Measurements from ENCODE around the gene GPANK1. TPM values are rescaled to one million over a fixed set of nuclear protein-coding genes. Genes with fewer than 3 reads are reported as not detected.

GPANK1 gene
- total and polyA plus RNA-seq, 9 of the 15 experiments (the other 6 are each of a cell fraction or from before 2014, with no cell fraction given): 32.2 to 111 (median 46.3) TPM

GRCh38 chr6:31620586-31621319 lies 44.0 kb downstream of the GPANK1 start, which contains the start of gene PRRC2A (continued):
- no peak for TF ChIP-seq JUNB (CRISPR knock-in tag; conservative IDR thresholded peaks at IDR 0.05)
- no peak for TF ChIP-seq RBM14 (IDR thresholded peaks at IDR 0.05; ENCODE audit: borderline replicate concordance, insufficient read depth, low read depth, low read length)
- TF ChIP-seq PHF20 (IDR thresholded peaks at IDR 0.05; ENCODE audit: partially characterized antibody): peak; percentile 83
- no peak; the same call in 1 of the 2 replicates for TF ChIP-seq TOE1 (IDR thresholded peaks at IDR 0.05; ENCODE audit: borderline replicate concordance)
- no peak for TF ChIP-seq TOE1 (CRISPR knock-in tag; IDR thresholded peaks at IDR 0.05; ENCODE audit: borderline replicate concordance, low read depth)
- no peak for TF ChIP-seq SRSF1 (IDR thresholded peaks at IDR 0.05; ENCODE audit: low read depth, low read length)
- TF ChIP-seq ZNF644 (tag; IDR thresholded peaks at IDR 0.05; ENCODE audit: low read depth): peak; percentile 29; the same call in 1 of the 2 replicates
- peak in 1 of 2 experiments; percentile 83; a peak in 2 of 4 replicates for TF ChIP-seq SIN3A (IDR thresholded peaks at IDR 0.05; ENCODE audit: borderline replicate concordance in 2 of 2, control insufficient read depth in 1 of 2, low read depth in 2 of 2, low read length in 2 of 2)
- TF ChIP-seq, protein P1, sequence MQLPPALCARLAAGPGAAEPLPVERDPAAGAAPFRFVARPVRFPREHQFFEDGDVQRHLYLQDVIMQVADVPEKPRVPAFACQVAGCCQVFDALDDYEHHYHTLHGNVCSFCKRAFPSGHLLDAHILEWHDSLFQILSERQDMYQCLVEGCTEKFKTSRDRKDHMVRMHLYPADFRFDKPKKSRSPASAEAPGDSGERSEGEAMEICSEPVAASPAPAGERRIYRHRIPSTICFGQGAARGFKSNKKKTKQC (CRISPR knock-in tag; IDR thresholded peaks at IDR 0.05): peak; percentile 93; the same call in 1 of the 2 replicates
- no peak for TF ChIP-seq NR4A1 (CRISPR knock-in tag; IDR thresholded peaks at IDR 0.05)
- TF ChIP-seq NR4A1 (tag; IDR thresholded peaks at IDR 0.05): peak; percentile 49; the same call in 1 of the 2 replicates
- TF ChIP-seq, protein P2, sequence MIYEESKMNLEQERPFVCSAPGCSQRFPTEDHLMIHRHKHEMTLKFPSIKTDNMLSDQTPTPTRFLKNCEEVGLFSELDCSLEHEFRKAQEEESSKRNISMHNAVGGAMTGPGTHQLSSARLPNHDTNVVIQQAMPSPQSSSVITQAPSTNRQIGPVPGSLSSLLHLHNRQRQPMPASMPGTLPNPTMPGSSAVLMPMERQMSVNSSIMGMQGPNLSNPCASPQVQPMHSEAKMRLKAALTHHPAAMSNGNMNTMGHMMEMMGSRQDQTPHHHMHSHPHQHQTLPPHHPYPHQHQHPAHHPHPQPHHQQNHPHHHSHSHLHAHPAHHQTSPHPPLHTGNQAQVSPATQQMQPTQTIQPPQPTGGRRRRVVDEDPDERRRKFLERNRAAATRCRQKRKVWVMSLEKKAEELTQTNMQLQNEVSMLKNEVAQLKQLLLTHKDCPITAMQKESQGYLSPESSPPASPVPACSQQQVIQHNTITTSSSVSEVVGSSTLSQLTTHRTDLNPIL (CRISPR knock-in tag; IDR thresholded peaks at IDR 0.05): no peak
- peak; percentile 76 for TF ChIP-seq PCBP1 (IDR thresholded peaks at IDR 0.05; ENCODE audit: low read depth, low read length, poor library complexity, severe bottlenecking)
- TF ChIP-seq ETV6 (IDR thresholded peaks at IDR 0.05; ENCODE audit: borderline replicate concordance in 1 of 2, low read depth in 2 of 2, low read length in 1 of 2): no peak
- TF ChIP-seq ETV6 (CRISPR knock-in tag; IDR thresholded peaks at IDR 0.05; ENCODE audit: borderline replicate concordance): no peak
- 0 out of 2 replicates have a peak, but pooled peaks have one; percentile 14 for TF ChIP-seq MTF1 (CRISPR knock-in tag; IDR thresholded peaks at IDR 0.05; ENCODE audit: borderline replicate concordance)
- TF ChIP-seq ZKSCAN8 (CRISPR knock-in tag; IDR thresholded peaks at IDR 0.05): no peak
- TF ChIP-seq ZNF124 (CRISPR knock-in tag; IDR thresholded peaks at IDR 0.05): no peak
